Gastroesophageal sphincter (tissue), 3 donors: Measurements from ENCODE around the gene HSFX1.

Experiments
- EP300 ChIP-seq: sonication (generic); formaldehyde crosslinking; IDR thresholded peaks from one replicate; pipeline ENCODE4 v1.6.1; 2017; ENCODE audit warnings: antibody characterized with exemption, mild to moderate bottlenecking
- TF ChIP-seq, protein P1 (sequence below), 4 experiments: fragments of 200-600 bp in 2 of 4; fragments of 450-650 bp in 2 of 4; sonication (generic) in 1 of 4; IDR thresholded peaks; one replicate each; pipeline ENCODE4 v1.5.1; 2017 to 2019; ENCODE audit warnings: antibody characterized with exemption in 4 of 4, mild to moderate bottlenecking in 2 of 4, moderate library complexity in 2 of 4

- no peak for TF ChIP-seq EP300
- TF ChIP-seq, protein P1, sequence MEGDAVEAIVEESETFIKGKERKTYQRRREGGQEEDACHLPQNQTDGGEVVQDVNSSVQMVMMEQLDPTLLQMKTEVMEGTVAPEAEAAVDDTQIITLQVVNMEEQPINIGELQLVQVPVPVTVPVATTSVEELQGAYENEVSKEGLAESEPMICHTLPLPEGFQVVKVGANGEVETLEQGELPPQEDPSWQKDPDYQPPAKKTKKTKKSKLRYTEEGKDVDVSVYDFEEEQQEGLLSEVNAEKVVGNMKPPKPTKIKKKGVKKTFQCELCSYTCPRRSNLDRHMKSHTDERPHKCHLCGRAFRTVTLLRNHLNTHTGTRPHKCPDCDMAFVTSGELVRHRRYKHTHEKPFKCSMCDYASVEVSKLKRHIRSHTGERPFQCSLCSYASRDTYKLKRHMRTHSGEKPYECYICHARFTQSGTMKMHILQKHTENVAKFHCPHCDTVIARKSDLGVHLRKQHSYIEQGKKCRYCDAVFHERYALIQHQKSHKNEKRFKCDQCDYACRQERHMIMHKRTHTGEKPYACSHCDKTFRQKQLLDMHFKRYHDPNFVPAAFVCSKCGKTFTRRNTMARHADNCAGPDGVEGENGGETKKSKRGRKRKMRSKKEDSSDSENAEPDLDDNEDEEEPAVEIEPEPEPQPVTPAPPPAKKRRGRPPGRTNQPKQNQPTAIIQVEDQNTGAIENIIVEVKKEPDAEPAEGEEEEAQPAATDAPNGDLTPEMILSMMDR (IDR thresholded peaks at IDR 0.05) = no peak
Measured at GRCh38 chrX:149804102-149804501, 30.2 kb downstream of the HSFX1 start.
